ENCODE results near the gene APOL6.
"Not testable (repeated sequence)": the region's sequence is repeated elsewhere in the genome, so short reads cannot be mapped to it uniquely, and the experiment has no call there.

The APOL6 gene

GRCh38 chr22:35683560-35683959 is 35.3 kb downstream of the APOL6 start:
- DNase-seq: no peak

DNA sequence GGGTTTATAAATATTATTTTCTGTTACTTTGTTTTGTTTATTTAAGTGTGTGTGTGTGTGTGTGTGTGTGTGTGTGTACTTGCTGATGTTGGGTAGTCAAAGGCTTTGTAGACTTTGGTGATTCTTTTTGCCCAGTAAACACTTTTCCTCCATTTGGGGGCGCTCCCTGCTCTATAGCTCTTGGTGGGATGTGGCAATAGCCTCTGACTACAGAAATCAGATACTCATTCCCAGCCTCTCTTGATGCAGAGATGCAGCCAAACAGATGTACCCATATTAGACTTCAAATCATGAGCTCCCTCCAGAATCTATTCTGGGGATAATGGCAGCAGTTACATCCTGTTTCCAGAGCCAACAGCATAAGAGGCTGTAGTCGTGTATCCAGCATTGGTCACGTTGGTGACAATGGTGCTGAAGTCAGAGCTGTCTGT is 36.0 kb downstream of the APOL6 start:
- no peak for DNase-seq

- no peak for DNase-seq
Measured at GRCh38 chr22:35684732-35685131, 36.5 kb downstream of the APOL6 start.

DNA sequence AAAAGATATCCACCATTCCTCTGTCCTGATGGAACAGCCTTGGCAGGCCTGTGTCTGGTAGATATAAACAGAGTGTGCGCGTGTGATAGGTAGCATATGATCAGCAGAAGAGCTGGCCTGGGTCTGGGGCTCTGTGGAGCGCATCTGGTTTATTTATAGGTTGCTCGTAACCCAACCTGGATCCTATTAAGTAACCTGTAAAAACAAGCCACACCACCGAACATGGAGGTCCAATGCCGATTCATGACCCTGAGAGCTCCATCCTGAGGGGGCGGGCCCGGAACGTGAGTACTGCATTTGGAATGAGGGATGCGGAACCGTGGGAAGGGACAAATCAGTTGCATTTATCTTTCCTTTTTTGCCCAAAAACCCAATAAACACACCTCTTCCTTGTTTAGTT is 37.5 kb downstream of the APOL6 start:
- no peak for DNase-seq

- DNase-seq: no peak
Measured at GRCh38 chr22:35686298-35686697, 38.1 kb downstream of the APOL6 start.

DNA sequence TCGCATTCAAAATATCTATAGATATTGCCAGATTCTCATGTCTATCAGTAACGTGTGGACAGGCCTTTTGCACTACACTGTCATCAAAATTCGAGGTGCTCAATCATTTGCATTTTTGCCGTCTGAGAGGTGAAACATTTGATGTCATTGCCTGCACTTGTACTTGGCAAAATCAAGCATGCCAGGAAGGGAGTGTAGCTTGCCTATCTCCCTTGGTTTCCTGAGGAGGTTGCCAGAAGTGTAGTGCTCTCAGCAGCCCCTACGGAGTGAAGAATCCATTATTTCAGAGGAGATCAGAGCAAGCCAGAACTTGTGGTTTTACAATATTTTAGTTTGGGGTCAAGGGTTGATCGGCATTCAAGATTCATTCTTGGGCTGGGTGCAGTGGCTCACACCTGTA is 39.2 kb downstream of the APOL6 start:
- DNase-seq: no peak

DNA sequence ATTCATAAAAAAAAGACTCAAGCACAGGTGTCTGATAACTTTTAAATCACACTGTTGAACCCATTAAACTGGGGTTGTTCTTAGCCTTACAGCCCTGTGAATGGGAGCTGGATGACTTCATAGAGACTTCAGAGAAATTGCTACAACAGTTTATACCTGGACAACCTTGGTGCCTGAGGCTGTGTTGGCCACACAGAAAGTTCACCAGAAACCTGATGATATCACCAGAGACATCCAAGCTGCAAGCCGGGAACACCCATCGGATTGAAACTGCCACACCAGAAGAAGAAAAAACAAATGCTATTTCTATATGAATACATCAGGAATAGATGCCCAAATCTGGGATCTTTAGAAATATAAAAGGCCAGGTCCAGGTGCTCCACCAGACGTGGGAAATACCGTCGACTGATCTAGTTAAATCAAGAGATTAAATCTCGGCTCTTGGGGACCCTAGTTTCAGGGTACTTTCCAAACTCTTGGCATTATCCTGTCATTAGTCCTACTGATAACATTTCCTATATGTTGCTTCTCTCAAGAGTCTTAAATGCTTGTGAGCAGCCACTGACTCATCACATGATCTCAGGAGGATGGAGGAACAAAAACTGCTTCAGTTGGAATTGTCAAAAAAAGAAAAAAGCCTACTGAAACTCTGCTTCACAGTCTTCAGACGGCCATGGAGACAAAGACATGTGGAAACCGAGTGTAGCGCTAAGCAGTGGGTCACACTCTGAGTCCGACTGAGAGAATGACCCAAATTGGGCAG is 40.8 kb downstream of the APOL6 start:
- DNase-seq: no peak

DNA sequence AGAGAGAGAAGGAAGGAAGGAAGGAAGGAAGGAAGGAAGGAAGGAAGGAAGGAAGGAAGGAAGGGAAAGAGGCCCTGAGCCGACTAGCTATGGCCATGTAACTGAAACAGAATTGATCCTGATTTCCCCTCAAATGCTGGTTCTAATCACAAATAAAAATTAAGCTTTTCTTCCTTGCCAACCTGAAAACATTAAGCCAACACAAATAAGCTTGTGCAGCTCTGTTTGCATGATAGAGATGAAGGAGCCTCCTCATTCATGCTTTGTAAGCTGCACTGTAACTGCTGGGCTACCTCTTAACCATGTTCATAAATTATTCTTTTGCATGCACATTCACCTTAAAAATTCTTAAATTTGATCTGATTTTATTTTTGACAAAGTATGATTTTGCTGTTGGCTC is 41.8 kb downstream of the APOL6 start:
- DNase-seq: no peak

- no peak for DNase-seq
Measured at GRCh38 chr22:35695202-35695601, 47.0 kb downstream of the APOL6 start.

- no peak for DNase-seq
Measured at GRCh38 chr22:35697142-35697541, 48.9 kb downstream of the APOL6 start.

DNA sequence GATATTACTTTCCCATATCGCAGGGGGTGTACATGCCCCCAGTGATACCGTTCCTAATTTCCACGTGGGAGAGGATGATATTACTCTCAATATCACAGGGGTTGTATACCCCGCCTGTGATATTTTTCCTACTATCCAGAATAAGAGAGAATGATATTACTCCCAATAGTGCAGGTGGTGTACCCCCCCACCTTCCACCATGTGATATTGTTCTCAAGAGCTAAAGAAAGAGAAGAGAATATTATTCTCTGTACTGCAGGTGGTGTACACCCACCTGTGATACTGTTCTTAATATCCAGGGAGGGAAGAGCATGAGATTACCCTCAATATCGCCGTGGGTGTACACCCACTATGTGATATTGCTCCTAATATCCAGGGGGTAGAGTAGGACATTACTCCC is 51.6 kb downstream of the APOL6 start:
- not testable (repeated sequence) for DNase-seq

DNA sequence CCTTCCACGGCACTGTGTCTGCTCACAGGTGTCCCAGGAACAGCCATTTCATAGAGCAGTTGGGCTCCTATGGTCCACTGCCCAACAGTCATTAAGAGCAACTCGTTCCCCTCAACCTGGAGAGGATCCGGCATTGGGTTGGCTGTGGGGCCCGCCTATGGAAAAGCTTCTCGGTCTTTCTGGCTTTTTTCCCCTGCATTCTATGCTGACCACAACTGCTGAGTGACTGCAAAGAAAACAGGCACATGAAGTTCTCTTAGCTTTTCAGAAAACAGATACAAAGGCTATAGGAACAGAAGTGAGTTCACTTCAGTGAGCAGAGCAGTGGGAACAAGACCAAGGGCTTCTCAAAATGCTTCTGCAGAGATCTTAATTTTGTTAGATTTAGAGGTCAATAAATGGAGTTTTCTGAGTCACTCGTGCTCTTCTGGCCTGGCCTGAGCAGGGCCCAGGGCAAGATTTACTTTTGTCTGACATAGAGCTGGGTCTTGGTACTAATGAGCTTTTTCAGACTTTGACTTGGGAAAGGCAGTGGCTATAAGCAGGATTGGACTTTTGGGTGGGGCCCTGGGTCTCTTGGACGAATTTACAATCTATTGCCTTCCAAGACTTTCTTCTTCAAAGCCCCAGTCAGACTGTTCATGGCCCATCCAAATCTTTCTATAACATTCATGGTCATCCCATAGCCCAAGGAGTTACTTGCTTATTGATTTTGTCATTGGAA is 55.8 kb downstream of the APOL6 start:
- DNase-seq: no peak

DNA sequence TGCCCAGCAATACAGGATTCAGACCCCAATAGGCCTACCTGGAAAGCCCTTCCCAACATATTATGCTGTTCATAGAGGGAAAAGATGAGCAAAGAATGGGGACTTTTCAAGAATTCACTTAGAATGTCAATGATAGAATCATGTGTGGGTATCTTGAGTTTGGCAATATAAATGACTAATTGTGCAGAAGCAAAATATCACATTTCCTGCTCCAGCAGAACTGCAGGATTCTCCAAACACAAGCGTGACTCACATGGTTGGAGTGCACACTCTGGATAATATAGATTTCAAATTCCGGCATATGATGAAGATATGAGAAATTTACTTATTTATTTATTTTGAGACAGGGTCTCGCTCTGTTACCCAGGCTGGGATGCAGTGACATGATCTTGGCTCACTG is 56.9 kb downstream of the APOL6 start:
- no peak for DNase-seq

DNA sequence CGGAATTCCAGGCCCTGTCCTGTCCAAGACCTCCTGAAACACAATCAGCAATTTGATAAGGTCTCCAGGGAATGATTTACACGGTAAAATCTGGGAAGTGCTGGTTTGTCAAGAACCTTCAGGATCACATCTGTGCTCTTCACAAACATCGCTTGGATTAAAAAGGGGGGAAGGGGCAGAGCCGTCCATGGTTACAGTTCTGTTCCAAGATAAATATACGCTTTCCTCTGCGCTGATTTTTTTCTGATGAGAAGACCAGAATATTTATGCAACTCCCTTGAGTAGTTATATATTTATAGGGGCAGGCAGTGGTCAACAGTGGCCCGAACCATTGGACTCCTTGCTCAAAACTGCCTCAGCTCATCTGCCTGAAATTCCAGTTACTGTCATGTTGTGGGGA is 60.2 kb downstream of the APOL6 start:
- DNase-seq: no peak

GRCh38 chr22:35708917-35709316 is 60.7 kb downstream of the APOL6 start:
- DNase-seq: no peak

GRCh38 chr22:35711336-35711735 is 63.1 kb downstream of the APOL6 start:
- no peak for DNase-seq

DNA sequence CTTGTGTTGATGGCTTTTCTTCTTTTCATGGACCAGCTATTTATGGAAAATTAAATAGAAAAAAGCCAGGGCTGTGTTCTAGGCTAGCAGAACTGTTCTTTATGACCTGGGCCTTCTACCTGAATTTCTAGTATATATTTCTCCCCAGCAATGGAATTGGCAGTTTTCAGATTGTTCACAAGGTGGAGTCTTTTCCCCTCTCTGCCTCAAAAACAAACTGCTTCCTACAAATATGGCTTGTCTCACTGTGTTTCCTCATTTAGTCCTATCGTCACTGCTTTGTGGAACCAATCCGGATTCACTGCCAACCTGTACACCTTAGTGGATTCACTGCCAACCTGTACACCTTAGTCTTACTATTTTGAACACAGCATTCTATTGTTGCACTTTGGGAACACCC is 64.4 kb downstream of the APOL6 start:
- no peak for DNase-seq

DNA sequence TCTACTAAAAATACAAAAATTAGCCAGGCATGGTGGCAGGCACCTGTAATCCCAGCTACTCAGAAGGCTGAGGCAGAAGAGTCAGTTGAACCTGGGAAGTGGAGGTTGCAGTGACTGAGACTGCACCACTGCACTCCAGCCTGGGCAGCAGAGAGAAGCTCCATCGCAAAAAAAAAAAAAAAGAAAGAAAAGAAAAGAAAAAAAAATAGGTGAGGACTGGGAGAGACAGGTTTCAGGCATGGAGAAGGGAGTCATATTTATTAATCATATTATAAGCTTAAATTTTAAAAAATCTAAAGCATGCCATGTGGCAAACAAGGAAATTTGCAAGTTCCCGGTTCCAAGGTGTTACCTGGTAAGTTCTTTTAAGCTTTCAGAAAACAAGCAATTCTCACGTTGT is 69.3 kb downstream of the APOL6 start, which contains the start of gene APOL5:
Gene APOL5 (plus strand): TSS at position 301 of the 400 bp plus-strand sequence. CDS start 0 bp downstream, at position 301.
- no peak for DNase-seq
